Liver (tissue), 9 donors: Measurements from ENCODE around the gene TMEM242. TPM values are rescaled to one million over a fixed set of nuclear protein-coding genes. Genes with fewer than 3 reads are reported as not detected.

Source experiments
- DNase-seq: peaks from one replicate; pipeline ENCODE4 v3.0.0-alpha.2; 2017; ENCODE audit warnings: low spot score
- H3K27ac ChIP-seq, 2 donors: one replicate each; pipeline ENCODE4 v1.7.0; 2013; ENCODE audit warnings: inconsistent platforms in 2 of 2, low read length in 2 of 2, control low read depth in 1 of 2, low read depth in 1 of 2, mild to moderate bottlenecking in 1 of 2
- H3K27me3 ChIP-seq, 4 donors: one replicate each; pipeline versions ENCODE4 v1.6.1 to v1.7.0; 2013; ENCODE audit warnings: low read length in 3 of 4, inconsistent platforms in 1 of 4, mild to moderate bottlenecking in 1 of 4, moderate library complexity in 1 of 4; ENCODE audit not compliant: control insufficient read depth in 4 of 4, insufficient read depth in 4 of 4
- H3K36me3 ChIP-seq, 4 donors: one replicate each; pipeline versions ENCODE4 v1.6.1 to v1.7.0; 2013; ENCODE audit warnings: low read length in 3 of 4, mild to moderate bottlenecking in 3 of 4, low read depth in 1 of 4, moderate library complexity in 1 of 4; ENCODE audit not compliant: control insufficient read depth in 4 of 4, insufficient read depth in 3 of 4
- H3K4me1 ChIP-seq, 4 donors: one replicate each; pipeline versions ENCODE4 v1.6.1 to v1.7.0; 2013; ENCODE audit warnings: low read length in 3 of 4, mild to moderate bottlenecking in 3 of 4, moderate library complexity in 1 of 4; ENCODE audit not compliant: control insufficient read depth in 4 of 4, insufficient read depth in 4 of 4
- H3K4me3 ChIP-seq, 3 donors: one replicate each; pipeline versions ENCODE4 v1.6.1 to v1.7.0; 2013; ENCODE audit warnings: low read length in 3 of 3, control low read depth in 1 of 3, low read depth in 1 of 3, mild to moderate bottlenecking in 1 of 3
- H3K9ac ChIP-seq, 2 donors: one replicate each; pipeline ENCODE4 v1.7.0; 2013; ENCODE audit warnings: low read length in 2 of 2, mild to moderate bottlenecking in 2 of 2, moderate library complexity in 2 of 2, control low read depth in 1 of 2, low read depth in 1 of 2
- H3K9me3 ChIP-seq, 4 donors: one replicate each; pipeline versions ENCODE4 v1.6.1 to v1.7.0; 2013; ENCODE audit warnings: low read length in 3 of 4; ENCODE audit not compliant: control insufficient read depth in 4 of 4
- ATF3 ChIP-seq: IDR thresholded peaks from 2 replicates; pipeline ENCODE4 v1.6.1; 2016; ENCODE audit warnings: antibody characterized with exemption
- CTCF ChIP-seq: fragments of 150-350 bp; IDR thresholded peaks from 2 replicates; pipeline ENCODE4 v1.5.1; 2017; ENCODE audit warnings: improper control_type of control experiment, low read depth, low read length; ENCODE audit not compliant: missing input control
- EGR1 ChIP-seq, 2 donors: IDR thresholded peaks; 2 replicates each; pipeline ENCODE4 v1.6.1; 2016 to 2018; ENCODE audit warnings: antibody characterized with exemption in 2 of 2, low read depth in 2 of 2
- FOXA1 ChIP-seq: IDR thresholded peaks from 2 replicates; pipeline ENCODE4 v1.6.1; 2016; ENCODE audit warnings: antibody characterized with exemption
- FOXA2 ChIP-seq: IDR thresholded peaks from 2 replicates; pipeline ENCODE4 v1.6.1; 2016; ENCODE audit warnings: antibody characterized with exemption
- GABPA ChIP-seq, 2 donors: IDR thresholded peaks in 1 of 2; conservative IDR thresholded peaks in 1 of 2; 2 replicates each; pipeline ENCODE4 v1.6.1; 2016; ENCODE audit warnings: antibody characterized with exemption in 2 of 2, mild to moderate bottlenecking in 1 of 2, moderate library complexity in 1 of 2
- NR2F2 ChIP-seq: IDR thresholded peaks from 2 replicates; pipeline ENCODE4 v1.6.1; 2016; ENCODE audit warnings: antibody characterized with exemption
- RAD21 ChIP-seq, 2 donors: IDR thresholded peaks; 2 replicates each; pipeline ENCODE4 v1.6.1; 2016; ENCODE audit warnings: antibody characterized with exemption in 2 of 2, mild to moderate bottlenecking in 2 of 2
- REST ChIP-seq: IDR thresholded peaks from 2 replicates; pipeline ENCODE4 v1.6.1; 2016; ENCODE audit warnings: antibody characterized with exemption, mild to moderate bottlenecking
- RXRA ChIP-seq, 2 donors: IDR thresholded peaks; 2 replicates each; pipeline ENCODE4 v1.6.1; 2017 to 2018; ENCODE audit warnings: antibody characterized with exemption in 2 of 2, mild to moderate bottlenecking in 1 of 2
- SP1 ChIP-seq: IDR thresholded peaks from 2 replicates; pipeline ENCODE4 v1.6.1; 2018; ENCODE audit warnings: antibody characterized with exemption, mild to moderate bottlenecking
- TAF1 ChIP-seq: conservative IDR thresholded peaks from 2 replicates; pipeline ENCODE4 v1.6.1; 2016; ENCODE audit warnings: antibody characterized with exemption, mild to moderate bottlenecking
- YY1 ChIP-seq: IDR thresholded peaks from 2 replicates; pipeline ENCODE4 v1.6.1; 2016; ENCODE audit warnings: antibody characterized with exemption, mild to moderate bottlenecking
- ZBTB33 ChIP-seq: IDR thresholded peaks from 2 replicates; pipeline ENCODE4 v1.6.1; 2016; ENCODE audit warnings: antibody characterized with exemption
- WGBS: extraction: QIAGEN DNeasy Blood & Tissue Kit; methylation state at CpG from one replicate; pipeline ENCODE4 v1.1.7; 2013; 5-methylcytosine and 5-hydroxymethylcytosine counted together
- polyA plus RNA-seq, 2 donors: library from polyadenylated mRNA; stranded (reverse) in 1 of 2; unstranded in 1 of 2; fragments of 200-250 nt in 1 of 2; fragments of >200 nt in 1 of 2; fragmentation: Nextera tagmentation in 1 of 2; extraction: Ambion mirVana in 1 of 2; gene quantifications; one replicate each; pipeline versions ENCODE4 v1.2.1 to v1.2.3, GENCODE V29; 2013 to 2015
- total RNA-seq, 2 donors: library from RNA; depleted of rRNA; stranded (reverse); fragments of >200 nt; gene quantifications; one replicate each; pipeline ENCODE4 v1.2.3, GENCODE V29; 2014
- TF ChIP-seq, protein P1 (sequence below): IDR thresholded peaks from 2 replicates; pipeline ENCODE4 v1.6.1; 2016; ENCODE audit warnings: antibody characterized with exemption
- donor health status: healthy.
- donor health status: healthy.
- donor health status: healthy.
- donor health status: healthy.
- donor health status: healthy.

TMEM242 gene
- total and polyA plus RNA-seq, 4 donors = 3.7 to 10.2 (median 6.1) TPM

GRCh38 chr6:157246771-157247484, 76.4 kb downstream of the TMEM242 start:
- Histone ChIP-seq H3K36me3 (no peaks in the 10 kb centered on the region), H3K27me3 (no peaks in the 10 kb centered on the region), H3K27ac (no peak overlapping the region), H3K9me3 (peaks cover 0 to 2% (median under 1%) of the 10 kb centered on the region in 4 donors), H3K9ac (no peak overlapping the region), H3K4me3 (no peak overlapping the region), H3K4me1 (no peaks in the 10 kb centered on the region)
- no peak for TF ChIP-seq FOXA1
- TF ChIP-seq, protein P1, sequence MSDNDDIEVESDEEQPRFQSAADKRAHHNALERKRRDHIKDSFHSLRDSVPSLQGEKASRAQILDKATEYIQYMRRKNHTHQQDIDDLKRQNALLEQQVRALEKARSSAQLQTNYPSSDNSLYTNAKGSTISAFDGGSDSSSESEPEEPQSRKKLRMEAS = no peak
- no peak for TF ChIP-seq RXRA (IDR thresholded peaks at IDR 0.05)
- TF ChIP-seq SP1 = no peak
- no peak for TF ChIP-seq REST
- no peak for TF ChIP-seq TAF1
- no peak for TF ChIP-seq ZBTB33
- TF ChIP-seq GABPA (IDR thresholded peaks at IDR 0.05 in 1 of 2, conservative IDR thresholded peaks at IDR 0.05 in 1 of 2) = no peak
- no peak for TF ChIP-seq YY1
- no peak for TF ChIP-seq CTCF
- no peak for TF ChIP-seq EGR1 (IDR thresholded peaks at IDR 0.05; ENCODE audit: low read depth in 2 of 2)
- no peak for TF ChIP-seq FOXA2
- DNase-seq = no peak
- 88% methylated on average over 14 of the region's 14 CpGs for WGBS

DNA sequence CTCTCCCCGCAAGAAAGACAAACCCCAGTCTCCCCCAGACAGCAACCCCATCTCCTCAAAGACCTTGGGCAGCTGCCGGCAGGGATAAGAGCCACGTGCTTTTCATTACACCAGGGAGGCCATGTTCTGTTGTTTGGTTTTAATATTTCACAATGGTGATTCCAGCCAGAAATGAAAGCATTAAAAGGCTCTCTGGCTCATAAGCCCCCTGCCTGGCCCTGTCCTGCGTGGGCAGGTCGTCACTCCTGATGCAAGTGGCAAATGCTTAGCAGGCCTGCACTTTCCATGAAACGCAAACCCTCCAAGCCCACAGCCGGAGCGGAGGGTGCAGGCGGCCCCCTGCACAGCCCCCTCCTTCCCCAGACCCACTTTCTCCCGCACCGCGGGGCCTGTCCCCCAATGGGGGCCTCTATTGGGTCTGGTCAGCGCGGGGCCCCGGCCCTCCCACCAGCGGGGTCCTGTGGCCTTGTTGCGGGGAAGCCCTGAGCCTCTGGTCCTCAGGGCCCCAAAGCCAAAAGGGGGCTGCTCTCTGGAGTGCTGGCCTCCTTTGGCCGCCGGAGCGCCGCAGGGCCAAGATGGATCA, 77.2 kb downstream of the TMEM242 start:
- Histone ChIP-seq H3K4me3 (no peak overlapping the region), H3K27ac (no peak overlapping the region), H3K9me3 (peaks cover 0 to 2% (median under 1%) of the 10 kb centered on the region in 4 donors), H3K27me3 (no peaks in the 10 kb centered on the region), H3K4me1 (no peaks in the 10 kb centered on the region), H3K36me3 (no peaks in the 10 kb centered on the region), H3K9ac (no peak overlapping the region)
- no peak for DNase-seq
- WGBS = 92% methylated on average over 21 of the region's 21 CpGs
- TF ChIP-seq FOXA2 (no peak), YY1 (no peak), CTCF (no peak), ATF3 (no peak), REST (no peak), TAF1 (no peak), RAD21 (IDR thresholded peaks at IDR 0.05) (no peak), NR2F2 (no peak)
